Dermis microvascular lymphatic vessel endothelial cell (primary cell): ENCODE measurements around the gene SYT10. TPM values are rescaled to one million over a fixed set of nuclear protein-coding genes. Genes with fewer than 3 reads are reported as not detected.
"Not testable (repeated sequence)": the region's sequence is repeated elsewhere in the genome, so short reads cannot be mapped to it uniquely, and the experiment has no call there.

ENCODE experiments used
- DNase-seq, 2 donors: peaks; one replicate each; pipeline versions ENCODE4 v3.0.0 to v3.0.0-alpha.2; 2010; ENCODE audit warnings: low read depth in 2 of 2
- total RNA-seq: library from RNA; depleted of rRNA; stranded (reverse); fragments of >200 nt; gene quantifications from 2 replicates; pipeline ENCODE4 v1.2.1, GENCODE V29; 2014

SYT10 gene
- total RNA-seq, 1 donor from 2014 or later = not detected

DNA sequence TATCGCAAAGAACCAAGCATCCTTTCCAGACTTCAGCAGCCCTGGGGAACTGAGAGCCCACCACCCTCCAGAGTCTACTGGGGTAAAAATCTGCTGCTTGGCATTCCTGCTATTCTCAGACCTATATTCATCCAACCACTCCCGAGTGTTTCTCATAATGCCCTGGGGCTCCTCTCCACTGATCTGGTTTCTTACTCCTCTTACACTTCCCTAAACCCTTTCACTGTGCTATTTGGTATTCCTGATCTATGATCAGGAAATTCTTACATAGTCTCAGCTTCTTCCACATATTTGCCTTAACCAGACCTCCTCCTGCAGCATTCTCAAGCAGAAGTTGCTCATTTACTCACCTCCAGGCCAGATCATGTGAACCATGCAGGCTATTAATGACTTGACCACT, 82.4 kb downstream of the SYT10 start:
- DNase-seq = no peak

DNA sequence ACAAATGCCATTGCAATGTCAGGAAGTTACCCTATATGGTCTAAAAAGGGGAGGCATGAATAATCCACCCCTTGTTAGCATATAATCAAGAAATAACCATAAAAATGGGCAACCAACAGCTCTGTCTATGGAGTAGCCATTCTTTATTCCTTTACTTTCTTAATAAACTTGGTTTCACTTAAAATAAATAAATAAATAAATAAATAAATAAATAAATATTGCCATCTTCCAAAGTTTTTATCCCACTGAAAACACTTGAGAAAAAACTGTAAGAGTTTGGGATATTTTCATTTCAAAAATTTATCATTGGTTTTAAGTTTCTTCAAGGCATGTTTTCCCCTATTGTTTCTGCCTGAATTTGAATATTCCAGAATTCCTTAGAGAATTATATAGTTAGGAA, 89.8 kb downstream of the SYT10 start:
- no peak for DNase-seq

DNA sequence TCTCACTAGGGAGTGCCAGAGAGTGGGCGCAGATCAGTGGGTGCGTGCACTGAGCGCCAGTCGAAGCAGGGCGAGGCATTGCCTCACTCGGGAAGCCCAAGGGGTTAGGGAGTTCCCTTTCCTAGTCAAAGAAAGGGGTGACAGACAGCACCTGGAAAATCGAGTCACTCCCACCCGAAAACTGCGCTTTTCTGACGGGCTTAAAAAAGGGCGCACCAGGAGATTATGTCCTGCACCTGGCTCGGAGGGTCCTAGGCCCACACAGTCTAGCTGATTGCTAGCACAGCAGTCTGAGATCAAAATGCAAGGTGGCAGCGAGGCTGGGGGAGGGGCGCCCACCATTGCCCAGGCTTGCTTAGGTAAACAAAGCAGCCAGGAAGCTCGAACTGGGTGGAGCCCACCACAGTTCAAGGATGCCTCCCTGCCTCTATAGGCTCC, 107.6 kb downstream of the SYT10 start:
- not testable (repeated sequence) for DNase-seq

DNA sequence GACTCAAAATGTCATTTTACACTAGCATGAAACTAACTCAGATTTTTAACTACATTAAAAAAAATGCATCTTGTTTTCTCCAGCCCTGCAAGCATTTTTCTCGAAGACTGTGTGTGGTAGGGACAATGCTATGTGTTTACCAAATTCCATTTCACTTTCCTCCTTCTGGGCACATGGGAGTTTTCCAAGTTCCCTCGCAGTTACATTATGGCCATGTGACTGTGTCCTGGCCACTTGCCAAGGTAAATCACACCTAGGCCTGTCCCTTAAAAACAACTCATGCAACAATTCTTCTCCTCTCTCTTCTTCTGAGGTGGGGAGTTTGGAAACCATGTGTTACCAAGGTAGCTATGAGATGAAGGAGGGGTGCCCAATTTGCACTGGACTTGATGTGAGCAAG, 108.7 kb downstream of the SYT10 start:
- DNase-seq = no peak
